ENCODE measurements around the gene ODR4. TPM values are rescaled to one million over a fixed set of nuclear protein-coding genes. Genes with fewer than 3 reads are reported as not detected.

The ODR4 gene
- total and polyA plus RNA-seq, 7 experiments from 2014 or later: 5.3 to 19.6 (median 14.6) TPM

GRCh38 chr1:186426118-186426517, 50.5 kb downstream of the ODR4 start:
- peaks cover 0 to 13% (median 0%) of the 10 kb centered on the region in 7 donors for H3K4me1 Mint-ChIP-seq
- H3K9me3 ChIP-seq (ENCODE audit: control insufficient read depth in 2 of 3, low read length in 3 of 3): no peaks in the 10 kb centered on the region
- peaks cover 0 to 3% (median 0%) of the 10 kb centered on the region in 11 donors for H3K9me3 Mint-ChIP-seq

GRCh38 chr1:186429017-186429416, 53.4 kb downstream of the ODR4 start:
- peaks cover 0 to 3% (median 0%) of the 10 kb centered on the region in 11 donors for H3K9me3 Mint-ChIP-seq
- intact Hi-C loops (cut with micrococcal nuclease): no loop called here
- H3K4me3 ChIP-seq (ENCODE audit: low read length): no peak overlapping the region
- CTCF ChIA-PET: no interaction called here
- H3K4me1 ChIP-seq (ENCODE audit: control insufficient read depth in 2 of 2, insufficient read depth in 2 of 2, low read length in 2 of 2): no peaks in the 10 kb centered on the region
- H3K9me3 ChIP-seq (ENCODE audit: control insufficient read depth in 2 of 3, low read length in 3 of 3): no peaks in the 10 kb centered on the region
- peaks cover 0 to 4% (median 0%) of the 10 kb centered on the region in 7 donors for H3K4me1 Mint-ChIP-seq
- no peaks in the 10 kb centered on the region for H3K27me3 Mint-ChIP-seq
- no peak overlapping the region for H3K4me3 Mint-ChIP-seq
- H3K36me3 ChIP-seq (ENCODE audit: control insufficient read depth in 2 of 3, insufficient read depth in 3 of 3, low read length in 3 of 3): no peaks in the 10 kb centered on the region
- no peak overlapping the region for H3K27ac ChIP-seq (ENCODE audit: low read depth, low read length)
- no peak for ATAC-seq
- H3K27ac Mint-ChIP-seq: no peak overlapping the region
- H3K36me3 Mint-ChIP-seq: peaks cover 0 to 41% (median 28%) of the 10 kb centered on the region in 5 donors
- no peak for DNase-seq
- no peaks in the 10 kb centered on the region for H3K27me3 ChIP-seq (ENCODE audit: control insufficient read depth in 2 of 2, insufficient read depth in 2 of 2, low read length in 2 of 2)
- POLR2A ChIA-PET: no interaction called here

More at GRCh38 chr1:186426118-186426517, 50.5 kb downstream of the ODR4 start:
- DNase-seq (no peak), ATAC-seq (no peak)
- Histone ChIP-seq H3K4me3 (ENCODE audit: low read length) (no peak overlapping the region), H3K36me3 (ENCODE audit: control insufficient read depth in 2 of 3, insufficient read depth in 3 of 3, low read length in 3 of 3) (no peaks in the 10 kb centered on the region), H3K4me1 (ENCODE audit: control insufficient read depth in 2 of 2, insufficient read depth in 2 of 2, low read length in 2 of 2) (no peaks in the 10 kb centered on the region), H3K27me3 (ENCODE audit: control insufficient read depth in 2 of 2, insufficient read depth in 2 of 2, low read length in 2 of 2) (no peaks in the 10 kb centered on the region), H3K27ac (ENCODE audit: low read depth, low read length) (no peak overlapping the region)
- no peak overlapping the region for H3K4me3 Mint-ChIP-seq
- peaks cover 0 to 45% (median 28%) of the 10 kb centered on the region in 5 donors for H3K36me3 Mint-ChIP-seq
- no peaks in the 10 kb centered on the region for H3K27me3 Mint-ChIP-seq
- intact Hi-C loops (cut with micrococcal nuclease): no loop called here
- H3K27ac Mint-ChIP-seq: no peak overlapping the region
- CTCF ChIA-PET: no interaction called here
- POLR2A ChIA-PET: no interaction called here

DNA sequence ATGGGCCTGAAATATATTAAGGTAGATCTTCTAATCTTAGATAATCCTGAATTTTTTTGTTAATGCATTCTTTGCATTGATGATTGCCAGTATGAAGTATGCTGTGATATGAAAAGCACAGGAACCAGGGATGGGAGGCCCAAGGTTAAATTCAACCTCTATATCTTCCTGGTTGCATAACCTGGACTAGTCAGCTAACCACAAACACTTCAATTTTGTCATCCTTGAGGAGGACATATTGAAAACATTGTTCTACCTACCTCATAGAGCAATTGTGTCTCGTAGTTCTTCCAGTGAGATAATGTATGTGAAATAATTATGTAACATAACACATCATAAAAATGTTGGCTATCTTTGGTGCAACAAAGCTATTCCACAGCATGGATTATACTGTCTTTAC, 59.7 kb downstream of the ODR4 start:
- Histone ChIP-seq H3K36me3 (ENCODE audit: control insufficient read depth in 2 of 3, insufficient read depth in 3 of 3, low read length in 3 of 3) (no peaks in the 10 kb centered on the region), H3K9me3 (ENCODE audit: control insufficient read depth in 2 of 3, low read length in 3 of 3) (no peaks in the 10 kb centered on the region), H3K4me3 (ENCODE audit: low read length) (no peak overlapping the region), H3K4me1 (ENCODE audit: control insufficient read depth in 2 of 2, insufficient read depth in 2 of 2, low read length in 2 of 2) (no peaks in the 10 kb centered on the region), H3K27ac (ENCODE audit: low read depth, low read length) (no peak overlapping the region), H3K27me3 (ENCODE audit: control insufficient read depth in 2 of 2, insufficient read depth in 2 of 2, low read length in 2 of 2) (no peaks in the 10 kb centered on the region)
- ChIA-PET CTCF (no interaction called here), POLR2A (no interaction called here)
- Mint-ChIP-seq H3K27me3 (no peaks in the 10 kb centered on the region), H3K9me3 (no peaks in the 10 kb centered on the region), H3K36me3 (peaks cover 0 to 24% (median 10%) of the 10 kb centered on the region in 5 donors), H3K27ac (no peak overlapping the region), H3K4me1 (peaks cover 0 to 1% (median 0%) of the 10 kb centered on the region in 7 donors), H3K4me3 (no peak overlapping the region)
- DNase-seq: no peak
- ATAC-seq: no peak
- intact Hi-C loops (cut with micrococcal nuclease): no loop called here

GRCh38 chr1:186438567-186438966, 62.9 kb downstream of the ODR4 start:
- peaks cover 0 to 17% (median 7%) of the 10 kb centered on the region in 5 donors for H3K36me3 Mint-ChIP-seq
- H3K4me3 ChIP-seq (ENCODE audit: low read length): no peak overlapping the region
- ATAC-seq (no peak), DNase-seq (no peak)
- no peaks in the 10 kb centered on the region for H3K36me3 ChIP-seq (ENCODE audit: control insufficient read depth in 2 of 3, insufficient read depth in 3 of 3, low read length in 3 of 3)
- no peak overlapping the region for H3K27ac Mint-ChIP-seq
- H3K9me3 ChIP-seq (ENCODE audit: control insufficient read depth in 2 of 3, low read length in 3 of 3): no peaks in the 10 kb centered on the region
- no peak overlapping the region for H3K4me3 Mint-ChIP-seq
- no peaks in the 10 kb centered on the region for H3K27me3 Mint-ChIP-seq
- no peaks in the 10 kb centered on the region for H3K27me3 ChIP-seq (ENCODE audit: control insufficient read depth in 2 of 2, insufficient read depth in 2 of 2, low read length in 2 of 2)
- H3K4me1 Mint-ChIP-seq: peaks cover 0 to 9% (median 0%) of the 10 kb centered on the region in 7 donors
- CTCF ChIA-PET: no interaction called here
- intact Hi-C loops (cut with micrococcal nuclease): no loop called here
- POLR2A ChIA-PET: interaction anchor here (0.6 kb wide), 1 partner anchor 27 kb away, joined by 3 read pairs; no protein-coding TSS in a partner anchor
- H3K4me1 ChIP-seq (ENCODE audit: control insufficient read depth in 2 of 2, insufficient read depth in 2 of 2, low read length in 2 of 2): no peaks in the 10 kb centered on the region
- no peak overlapping the region for H3K27ac ChIP-seq (ENCODE audit: low read depth, low read length)
- H3K9me3 Mint-ChIP-seq: no peaks in the 10 kb centered on the region

DNA sequence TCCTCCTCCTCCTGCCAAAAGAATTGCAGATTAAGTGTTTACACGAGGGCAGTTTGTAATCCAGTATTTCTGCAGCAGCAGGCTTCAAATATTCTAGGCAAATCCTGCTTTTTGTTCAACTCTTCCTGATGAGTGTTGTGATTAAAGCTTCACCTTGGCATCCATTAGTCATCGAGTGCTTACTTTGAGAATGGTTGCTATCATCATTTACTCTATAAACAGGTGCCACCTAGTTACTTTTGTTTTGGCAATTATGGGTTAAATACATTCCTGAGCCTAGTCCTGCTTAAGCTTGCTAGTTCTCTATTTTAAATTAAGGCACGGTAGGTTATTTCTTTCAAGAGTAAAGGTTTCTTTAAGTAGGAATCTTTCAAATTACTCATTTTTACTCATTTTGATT, 64.9 kb downstream of the ODR4 start:
- H3K4me3 ChIP-seq (ENCODE audit: low read length): no peak overlapping the region
- H3K27ac ChIP-seq (ENCODE audit: low read depth, low read length): no peak overlapping the region
- ChIA-PET CTCF (no interaction called here), POLR2A (no interaction called here)
- H3K9me3 Mint-ChIP-seq: no peaks in the 10 kb centered on the region
- ATAC-seq (no peak), DNase-seq (no peak)
- H3K36me3 ChIP-seq (ENCODE audit: control insufficient read depth in 2 of 3, insufficient read depth in 3 of 3, low read length in 3 of 3): no peaks in the 10 kb centered on the region
- peaks cover 0 to 11% (median 0%) of the 10 kb centered on the region in 7 donors for H3K4me1 Mint-ChIP-seq
- no peak overlapping the region for H3K27ac Mint-ChIP-seq
- H3K36me3 Mint-ChIP-seq: peaks cover 0 to 17% (median 7%) of the 10 kb centered on the region in 5 donors
- no peak overlapping the region for H3K4me3 Mint-ChIP-seq
- intact Hi-C loops (cut with micrococcal nuclease): no loop called here
- H3K27me3 ChIP-seq (ENCODE audit: control insufficient read depth in 2 of 2, insufficient read depth in 2 of 2, low read length in 2 of 2): no peaks in the 10 kb centered on the region
- no peaks in the 10 kb centered on the region for H3K9me3 ChIP-seq (ENCODE audit: control insufficient read depth in 2 of 3, low read length in 3 of 3)
- no peaks in the 10 kb centered on the region for H3K27me3 Mint-ChIP-seq
- H3K4me1 ChIP-seq (ENCODE audit: control insufficient read depth in 2 of 2, insufficient read depth in 2 of 2, low read length in 2 of 2): no peaks in the 10 kb centered on the region

GRCh38 chr1:186442651-186443375, 67.2 kb downstream of the ODR4 start:
- H3K36me3 Mint-ChIP-seq: peaks cover 0 to 7% (median 3%) of the 10 kb centered on the region in 5 donors
- no peaks in the 10 kb centered on the region for H3K9me3 ChIP-seq (ENCODE audit: control insufficient read depth in 2 of 3, low read length in 3 of 3)
- H3K27ac ChIP-seq (ENCODE audit: low read depth, low read length): no peak overlapping the region
- ATAC-seq: peak; percentile 27
- DNase-seq: no peak
- no peaks in the 10 kb centered on the region for H3K4me1 ChIP-seq (ENCODE audit: control insufficient read depth in 2 of 2, insufficient read depth in 2 of 2, low read length in 2 of 2)
- H3K9me3 Mint-ChIP-seq: no peaks in the 10 kb centered on the region
- no peak overlapping the region for H3K4me3 Mint-ChIP-seq
- H3K27me3 ChIP-seq (ENCODE audit: control insufficient read depth in 2 of 2, insufficient read depth in 2 of 2, low read length in 2 of 2): no peaks in the 10 kb centered on the region
- intact Hi-C loops (cut with micrococcal nuclease): no loop called here
- peak overlapping the region in 1 of 9 donors; percentile 14 for H3K27ac Mint-ChIP-seq
- no peaks in the 10 kb centered on the region for H3K27me3 Mint-ChIP-seq
- ChIA-PET POLR2A (no interaction called here), CTCF (no interaction called here)
- no peak overlapping the region for H3K4me3 ChIP-seq (ENCODE audit: low read length)
- peaks cover 0 to 11% (median 0%) of the 10 kb centered on the region in 7 donors for H3K4me1 Mint-ChIP-seq
- H3K36me3 ChIP-seq (ENCODE audit: control insufficient read depth in 2 of 3, insufficient read depth in 3 of 3, low read length in 3 of 3): no peaks in the 10 kb centered on the region

DNA sequence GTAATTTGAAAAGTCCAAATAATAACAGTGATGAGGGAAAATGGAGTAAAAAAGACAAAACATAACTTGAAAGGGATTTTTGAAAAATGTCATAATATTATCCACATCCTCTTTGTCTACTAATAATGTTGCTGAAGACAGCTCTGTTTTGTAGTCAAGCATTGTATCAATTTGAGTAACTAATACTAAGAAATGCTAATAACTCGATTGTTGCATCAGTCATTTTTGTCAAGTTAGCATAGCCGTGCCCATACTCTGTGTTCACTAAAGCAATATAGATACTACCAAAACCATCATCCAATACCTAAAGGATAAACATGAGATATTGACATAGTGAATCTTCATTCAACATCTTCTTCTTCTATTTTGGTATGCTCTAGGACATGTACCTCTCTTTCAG, 68.0 kb downstream of the ODR4 start:
- Mint-ChIP-seq H3K27me3 (no peaks in the 10 kb centered on the region), H3K4me3 (no peak overlapping the region), H3K9me3 (no peaks in the 10 kb centered on the region), H3K27ac (no peak overlapping the region), H3K4me1 (peaks cover 0 to 9% (median 0%) of the 10 kb centered on the region in 7 donors), H3K36me3 (peaks cover 0 to 3% (median 0%) of the 10 kb centered on the region in 5 donors)
- Histone ChIP-seq H3K4me1 (ENCODE audit: control insufficient read depth in 2 of 2, insufficient read depth in 2 of 2, low read length in 2 of 2) (no peaks in the 10 kb centered on the region), H3K27me3 (ENCODE audit: control insufficient read depth in 2 of 2, insufficient read depth in 2 of 2, low read length in 2 of 2) (no peaks in the 10 kb centered on the region), H3K4me3 (ENCODE audit: low read length) (no peak overlapping the region), H3K27ac (ENCODE audit: low read depth, low read length) (no peak overlapping the region), H3K36me3 (ENCODE audit: control insufficient read depth in 2 of 3, insufficient read depth in 3 of 3, low read length in 3 of 3) (no peaks in the 10 kb centered on the region), H3K9me3 (ENCODE audit: control insufficient read depth in 2 of 3, low read length in 3 of 3) (no peaks in the 10 kb centered on the region)
- no peak for ATAC-seq
- intact Hi-C loops (cut with micrococcal nuclease): no loop called here
- ChIA-PET POLR2A (no interaction called here), CTCF (no interaction called here)
- DNase-seq: no peak

All from naive thymus-derived CD4-positive, alpha-beta T cell (primary cell).